ENCODE data around the gene NPEPL1.

GRCh38 chr20:58675641-58676040 is 17.0 kb upstream of the NPEPL1 start:
- no peak for TF ChIP-seq CTCF (IDR thresholded peaks at IDR 0.05; ENCODE audit: low read length)
- TF ChIP-seq EZH2 (IDR thresholded peaks at IDR 0.05; ENCODE audit: borderline replicate concordance, low read length), result no peak

All from OCI-LY1 (cell line).